Measurements from ENCODE around the gene MICAL3. TPM values are rescaled to one million over a fixed set of nuclear protein-coding genes. Genes with fewer than 3 reads are reported as not detected.

The MICAL3 gene
- total and polyA plus RNA-seq, 9 of the 15 experiments (the other 6 are each of a cell fraction or from before 2014, with no cell fraction given): 0.53 to 32.1 (median 12.3) TPM

GRCh38 chr22:18048441-18048898 lies 24.1 kb upstream of the MICAL3 start:
- Histone ChIP-seq H3K36me3 (ENCODE audit: control insufficient read depth, insufficient read depth, low read length) (no peaks in the 10 kb centered on the region), H3K4me1 (replicated peaks in 1 of 2; ENCODE audit: control insufficient read depth in 2 of 2, insufficient read depth in 2 of 2, low read length in 2 of 2) (peaks cover 0 to 6% of the 10 kb centered on the region in 2 experiments; a peak in 3 of 5 replicates), H3K4me3 (no peak overlapping the region), H3K9ac (ENCODE audit: insufficient read depth in 1 of 2, low read depth in 2 of 2, low read length in 2 of 2) (no peak overlapping the region; a peak in 1 of 4 replicates), H3K27me3 (ENCODE audit: control insufficient read depth in 2 of 2, insufficient read depth in 2 of 2, low read length in 2 of 2) (peaks cover 18 to 31% of the 10 kb centered on the region in 2 experiments; a peak in 4 of 5 replicates), H3K27ac (ENCODE audit: extremely low read depth, low read depth, low read length) (no peak overlapping the region), H3K4me2 (ENCODE audit: insufficient read depth, low read length) (peak overlapping the region; percentile 22), H3K79me2 (ENCODE audit: control insufficient read depth, insufficient read depth, low read length) (no peaks in the 10 kb centered on the region), H2AFZ (ENCODE audit: low read depth, low read length) (peak overlapping the region; percentile 58), H3K9me1 (ENCODE audit: control insufficient read depth, insufficient read depth, low read length) (no peaks in the 10 kb centered on the region), H3K9me3 (replicated peaks; ENCODE audit: control insufficient read depth, insufficient read depth, low read depth, low read length) (no peaks in the 10 kb centered on the region), H4K20me1 (replicated peaks; ENCODE audit: control insufficient read depth, insufficient read depth, low read length) (no peaks in the 10 kb centered on the region)
- DNase-seq (ENCODE audit: extremely low read depth in 1 of 4, low spot score in 3 of 4): peak; percentile 35 to 48 (median 43)
- in situ Hi-C loops (cut with MboI): no loop called here
- WGBS (ENCODE audit: insufficient coverage, low coverage, missing lambda C conversion rate): 33% methylated on average over 27 of the region's 29 CpGs
- ATAC-seq: peak; percentile 76
- ChIA-PET POLR2A (interaction anchor here (0.5 to 1.4 kb wide), 7 partner anchors 10 to 1136 kb away, joined by 3 to 6 read pairs (median 3); no protein-coding TSS in a partner anchor), CTCF (ENCODE audit: low intra/inter-chr PET ratio) (no interaction called here)
- no peak for FAIRE-seq
- BruUV-seq (replicated peaks): no TSS peak
- intact Hi-C loops (cut with micrococcal nuclease): no loop called here
- TF ChIP-seq PHF20 (IDR thresholded peaks at IDR 0.05; ENCODE audit: partially characterized antibody) (no peak), MCM5 (IDR thresholded peaks at IDR 0.05; ENCODE audit: low read depth) (no peak), MAFF (IDR thresholded peaks at IDR 0.05; ENCODE audit: low read length) (no peak), KDM1A (IDR thresholded peaks at IDR 0.05) (peak; percentile 53 to 64; a peak in 3 of 4 replicates), DLX4 (CRISPR knock-in tag; IDR thresholded peaks at IDR 0.05) (no peak), ZEB2 (IDR thresholded peaks at IDR 0.05) (peak; percentile 40; the same call in 1 of the 2 replicates), LEF1 (IDR thresholded peaks at IDR 0.05) (no peak), TFE3 (CRISPR knock-in tag; IDR thresholded peaks at IDR 0.05) (no peak), HNRNPUL1 (IDR thresholded peaks at IDR 0.05; ENCODE audit: low read length) (no peak), ELF2 (CRISPR knock-in tag; IDR thresholded peaks at IDR 0.05) (no peak), CHD1 (IDR thresholded peaks at IDR 0.05; ENCODE audit: low read length) (no peak), ZNF282 (CRISPR knock-in tag; IDR thresholded peaks at IDR 0.05) (no peak), ZNF318 (IDR thresholded peaks at IDR 0.05; ENCODE audit: borderline replicate concordance in 1 of 2, low read depth in 1 of 2) (no peak), ZNF707 (CRISPR knock-in tag; conservative IDR thresholded peaks at IDR 0.05) (no peak), ZNF217 (CRISPR knock-in tag; IDR thresholded peaks at IDR 0.05) (no peak)

Data from K562 (cell line).